Coronary artery (tissue), 2 donors: ENCODE measurements around the gene BRIP1.
"Not testable (repeated sequence)": the region's sequence is repeated elsewhere in the genome, so short reads cannot be mapped to it uniquely, and the experiment has no call there.

Experiments
- DNase-seq: peaks from one replicate; pipeline ENCODE4 v3.0.0-alpha.2; 2017; ENCODE audit warnings: low spot score
- H3K27ac ChIP-seq, 2 donors: fragments of 200-600 bp; sonication (generic); one replicate each; pipeline ENCODE4 v1.5.1; 2016 to 2019
- H3K4me3 ChIP-seq: fragments of 200-600 bp; sonication (generic); 2 replicates; pipeline ENCODE4 v1.5.1; 2016; ENCODE audit warnings: mild to moderate bottlenecking, moderate library complexity
- CTCF ChIP-seq: fragments of 200-600 bp; sonication (generic); IDR thresholded peaks from one replicate; pipeline ENCODE4 v1.5.1; 2019; ENCODE audit warnings: antibody characterized with exemption

BRIP1 gene

GRCh38 chr17:61774724-61775123 is 88.6 kb downstream of the BRIP1 start:
- DNase-seq = no peak
- Histone ChIP-seq H3K27ac (no peak overlapping the region), H3K4me3 (no peak overlapping the region)
- no peak for TF ChIP-seq CTCF

GRCh38 chr17:61774087-61774486 is 89.2 kb downstream of the BRIP1 start:
- not testable (repeated sequence) for H3K4me3 ChIP-seq, DNase-seq, H3K27ac ChIP-seq

DNA sequence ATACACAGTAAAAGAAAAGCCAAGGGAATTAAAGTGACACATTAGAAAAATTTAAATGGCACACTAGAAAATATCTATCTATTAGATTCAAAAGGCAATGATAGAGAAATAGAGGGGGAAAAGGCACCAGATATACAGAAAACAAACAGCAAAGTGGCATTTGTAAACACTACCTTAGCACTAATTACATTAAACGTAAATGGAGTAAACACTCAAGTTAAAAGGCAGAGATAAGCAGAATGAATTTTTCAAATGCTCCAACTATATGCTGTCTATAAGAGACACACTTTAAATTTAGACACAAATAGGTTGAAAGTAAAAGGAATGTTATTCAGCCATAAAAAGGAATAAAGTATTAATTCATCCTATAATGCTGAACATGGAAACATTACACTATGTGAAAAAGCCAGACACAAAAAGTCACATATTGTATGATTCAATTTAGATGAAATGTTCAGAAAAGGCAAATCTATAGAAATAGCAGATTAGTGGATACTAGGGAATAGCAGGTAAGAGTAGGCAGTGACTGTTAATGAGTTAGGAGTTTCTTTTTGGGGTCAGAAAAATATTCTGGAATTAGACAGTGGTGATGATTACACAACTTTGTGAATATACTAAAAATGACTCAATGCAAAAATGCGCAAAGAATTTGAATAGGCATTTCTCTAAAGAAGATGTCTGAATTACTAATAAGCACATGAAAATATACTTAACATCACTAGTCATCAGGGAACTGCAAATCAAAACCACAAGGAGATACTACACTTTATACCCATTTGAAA is 92.4 kb downstream of the BRIP1 start:
- TF ChIP-seq CTCF = no peak
- Histone ChIP-seq H3K27ac (no peak overlapping the region), H3K4me3 (no peak overlapping the region)
- DNase-seq = no peak

DNA sequence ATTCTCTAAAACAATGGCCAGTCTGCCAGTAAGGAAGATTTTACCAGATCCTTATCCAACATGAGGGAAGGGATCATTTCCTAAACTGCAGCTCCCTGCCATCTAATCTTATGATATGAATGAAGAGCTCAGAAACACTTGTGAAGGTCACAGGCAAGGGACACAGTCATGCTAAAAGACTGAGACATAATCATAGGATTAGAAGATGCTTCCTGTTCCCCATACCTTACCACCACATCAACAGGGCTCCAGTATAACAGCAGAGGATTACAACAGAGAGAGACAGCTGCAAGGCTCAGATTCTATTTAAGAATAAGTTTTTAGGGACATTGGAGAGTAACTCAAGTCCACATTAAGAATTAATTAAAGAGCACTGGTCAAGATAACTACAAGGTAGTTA is 93.3 kb downstream of the BRIP1 start:
- TF ChIP-seq CTCF = no peak
- no peak for DNase-seq
- H3K27ac ChIP-seq = no peak overlapping the region
- H3K4me3 ChIP-seq = no peak overlapping the region

DNA sequence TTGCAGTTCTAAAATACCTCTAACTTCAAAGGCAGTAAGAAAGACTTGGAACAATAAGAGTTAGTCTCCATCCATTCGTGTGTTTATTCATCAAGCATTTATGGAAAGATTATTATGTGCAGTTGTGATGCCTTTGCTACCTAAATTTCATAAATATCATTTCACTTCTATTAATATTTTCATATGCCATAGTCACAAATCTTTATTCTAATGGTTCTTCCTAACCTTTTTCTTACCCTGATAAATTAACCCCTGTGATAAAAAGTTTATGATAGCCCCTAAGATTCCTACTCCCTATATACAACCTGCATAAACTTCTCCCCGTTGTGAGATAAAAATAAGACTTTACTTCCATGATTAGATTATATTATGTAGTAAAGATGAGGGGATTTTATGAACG is 94.9 kb downstream of the BRIP1 start:
- no peak for DNase-seq
- TF ChIP-seq CTCF = no peak
- Histone ChIP-seq H3K4me3 (no peak overlapping the region), H3K27ac (no peak overlapping the region)

GRCh38 chr17:61766520-61766919 is 96.8 kb downstream of the BRIP1 start:
- Histone ChIP-seq H3K27ac (no peak overlapping the region), H3K4me3 (no peak overlapping the region)
- no peak for DNase-seq
- no peak for TF ChIP-seq CTCF

- Histone ChIP-seq H3K27ac (no peak overlapping the region), H3K4me3 (no peak overlapping the region)
- no peak for TF ChIP-seq CTCF
- no peak for DNase-seq
These were observed 98.5 kb downstream of the BRIP1 start for GRCh38 chr17:61764846-61765245.
